ENCODE results near the gene CORO7. TPM values are rescaled to one million over a fixed set of nuclear protein-coding genes. Genes with fewer than 3 reads are reported as not detected.

CORO7 gene
- total RNA-seq, 1 donor from 2014 or later = 9.6 TPM

DNA sequence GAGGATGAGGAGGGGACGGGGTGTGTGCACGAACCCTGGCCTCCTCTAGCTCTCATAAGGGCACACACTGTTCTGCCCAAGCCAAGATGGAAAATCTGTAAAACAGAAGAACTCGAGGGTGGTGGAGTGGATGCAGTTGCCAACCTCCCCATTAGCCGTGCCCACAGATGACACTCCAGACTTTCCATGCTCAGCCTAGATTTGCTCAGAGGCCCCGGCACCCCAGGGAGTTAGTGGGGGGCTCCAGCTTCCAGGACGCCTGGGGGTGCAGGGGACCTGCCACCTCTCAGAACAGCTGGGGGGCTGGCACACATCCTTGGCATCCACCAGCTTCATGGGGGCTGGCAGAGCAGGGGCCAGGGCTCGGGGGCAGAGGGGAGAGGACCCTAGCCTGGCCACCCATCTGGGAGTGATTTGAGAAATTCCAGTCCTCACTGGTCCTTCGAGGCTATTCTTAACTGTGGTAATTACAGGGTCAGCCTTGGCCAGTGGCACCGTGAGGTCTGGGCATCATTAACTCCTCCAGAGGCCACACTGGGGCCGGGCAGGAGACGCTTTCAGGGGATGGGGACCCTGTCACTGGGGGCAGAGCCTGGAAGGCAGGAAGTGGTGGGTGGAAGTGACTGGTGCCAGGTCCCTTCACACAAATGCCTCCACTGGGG is 30.5 kb downstream of the CORO7 start:
- no peak for DNase-seq (ENCODE audit: low spot score)
- peak; percentile 2 for ATAC-seq

- DNase-seq (ENCODE audit: low spot score) = no peak
- ATAC-seq = peak; percentile 5
These were observed 31.2 kb downstream of the CORO7 start for GRCh38 chr16:4385066-4385788.

- DNase-seq (ENCODE audit: low spot score) (no peak), ATAC-seq (peak; percentile 3)
These were observed 31.9 kb downstream of the CORO7 start for GRCh38 chr16:4384509-4384942.

DNA sequence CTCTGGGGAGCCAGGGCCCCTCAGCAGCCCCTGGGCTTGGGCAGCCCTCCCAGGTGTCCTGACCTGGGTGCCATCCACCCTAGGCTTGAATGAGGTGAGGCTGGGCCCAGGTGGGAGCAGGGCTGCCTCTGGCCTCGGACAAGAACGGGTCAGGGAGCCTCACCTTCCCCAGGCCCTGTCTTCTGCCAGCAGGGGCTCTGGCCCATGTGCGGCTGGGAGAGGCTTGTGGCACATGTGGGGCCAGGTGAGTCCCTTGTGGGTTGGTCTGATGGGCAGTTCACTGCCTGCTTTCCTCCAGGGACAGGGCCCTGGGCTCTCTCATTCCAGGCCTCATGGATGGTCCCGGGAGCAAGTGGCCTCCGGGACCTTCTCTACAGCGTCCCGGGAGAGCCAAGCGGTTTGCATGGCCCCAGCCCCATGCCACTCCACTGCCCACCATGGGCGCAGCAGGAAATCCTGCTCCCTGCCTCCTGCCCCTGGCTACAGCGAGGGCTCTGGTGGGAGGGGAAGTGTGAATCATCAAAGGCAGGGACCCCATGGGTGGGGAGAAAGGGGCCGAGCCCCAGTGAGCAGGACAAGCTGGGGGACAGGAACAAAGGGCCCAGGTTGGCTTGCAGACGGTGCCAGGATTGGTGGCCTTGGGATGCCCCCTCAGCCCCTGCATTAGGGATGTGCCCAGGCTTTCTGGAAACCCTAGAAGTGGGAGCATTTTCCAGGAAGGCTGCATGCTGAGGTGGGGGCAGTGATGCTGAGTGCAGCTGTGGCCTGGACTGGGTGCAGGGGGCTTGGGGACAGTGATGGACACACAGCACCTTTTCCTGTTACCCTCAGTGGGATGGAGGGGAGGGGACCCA is 32.6 kb downstream of the CORO7 start:
- peak; percentile 1 for ATAC-seq

DNA sequence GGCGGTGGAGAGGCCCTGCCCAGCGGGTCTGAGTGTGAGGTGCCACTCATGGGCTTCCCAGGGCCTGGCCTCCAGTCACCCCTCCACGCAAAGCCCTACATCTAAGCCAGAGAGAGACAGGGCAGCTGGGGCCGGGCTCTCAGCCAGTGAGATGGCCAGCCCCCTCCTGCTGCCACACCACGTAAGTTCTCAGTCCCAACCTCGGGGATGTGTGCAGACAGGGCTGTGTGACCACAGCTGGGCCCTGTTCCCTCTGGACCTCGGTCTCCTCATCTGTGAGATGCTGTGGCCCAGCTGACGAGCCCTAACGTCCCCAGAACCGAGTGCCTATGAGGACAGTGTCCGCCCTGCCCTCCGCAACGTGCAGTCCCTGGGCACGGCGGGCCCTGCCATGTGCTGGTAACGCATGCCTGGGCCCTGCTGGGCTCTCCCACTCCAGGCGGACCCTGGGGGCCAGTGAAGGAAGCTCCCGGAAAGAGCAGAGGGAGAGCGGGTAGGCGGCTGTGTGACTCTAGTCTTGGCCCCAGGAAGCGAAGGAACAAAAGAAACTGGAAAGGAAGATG is 33.5 kb downstream of the CORO7 start:
- ATAC-seq (no peak), DNase-seq (ENCODE audit: low spot score) (no peak)

More for the DNA sequence above, 32.6 kb downstream of the CORO7 start:
- DNase-seq (ENCODE audit: low spot score) = no peak

DNA sequence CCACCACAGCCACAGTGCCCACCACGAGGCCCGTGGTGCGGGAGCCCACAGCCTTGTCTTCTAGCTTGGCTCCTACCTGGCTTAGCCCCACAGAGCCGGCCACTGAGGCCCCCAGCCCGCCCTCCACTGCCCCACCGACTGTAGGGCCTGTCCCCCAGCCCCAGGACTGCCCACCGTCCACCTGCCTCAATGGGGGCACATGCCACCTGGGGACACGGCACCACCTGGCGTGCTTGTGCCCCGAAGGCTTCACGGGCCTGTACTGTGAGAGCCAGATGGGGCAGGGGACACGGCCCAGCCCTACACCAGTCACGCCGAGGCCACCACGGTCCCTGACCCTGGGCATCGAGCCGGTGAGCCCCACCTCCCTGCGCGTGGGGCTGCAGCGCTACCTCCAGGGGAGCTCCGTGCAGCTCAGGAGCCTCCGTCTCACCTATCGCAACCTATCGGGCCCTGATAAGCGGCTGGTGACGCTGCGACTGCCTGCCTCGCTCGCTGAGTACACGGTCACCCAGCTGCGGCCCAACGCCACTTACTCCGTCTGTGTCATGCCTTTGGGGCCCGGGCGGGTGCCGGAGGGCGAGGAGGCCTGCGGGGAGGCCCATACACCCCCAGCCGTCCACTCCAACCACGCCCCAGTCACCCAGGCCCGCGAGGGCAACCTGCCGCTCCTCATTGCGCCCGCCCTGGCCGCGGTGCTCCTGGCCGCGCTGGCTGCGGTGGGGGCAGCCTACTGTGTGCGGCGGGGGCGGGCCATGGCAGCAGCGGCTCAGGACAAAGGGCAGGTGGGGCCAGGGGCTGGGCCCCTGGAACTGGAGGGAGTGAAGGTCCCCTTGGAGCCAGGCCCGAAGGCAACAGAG is 34.2 kb downstream of the CORO7 start:
- DNase-seq (ENCODE audit: low spot score) (no peak), ATAC-seq (no peak)

- peak; percentile 39 for ATAC-seq
- no peak for DNase-seq (ENCODE audit: low spot score)
These were observed 35.1 kb downstream of the CORO7 start for GRCh38 chr16:4381072-4381934.

GRCh38 chr16:4380119-4381063 is 36.0 kb downstream of the CORO7 start:
- ATAC-seq = no peak
- no peak for DNase-seq (ENCODE audit: low spot score)

GRCh38 chr16:4378999-4379690 is 37.3 kb downstream of the CORO7 start:
- ATAC-seq = no peak
- no peak for DNase-seq (ENCODE audit: low spot score)

DNA sequence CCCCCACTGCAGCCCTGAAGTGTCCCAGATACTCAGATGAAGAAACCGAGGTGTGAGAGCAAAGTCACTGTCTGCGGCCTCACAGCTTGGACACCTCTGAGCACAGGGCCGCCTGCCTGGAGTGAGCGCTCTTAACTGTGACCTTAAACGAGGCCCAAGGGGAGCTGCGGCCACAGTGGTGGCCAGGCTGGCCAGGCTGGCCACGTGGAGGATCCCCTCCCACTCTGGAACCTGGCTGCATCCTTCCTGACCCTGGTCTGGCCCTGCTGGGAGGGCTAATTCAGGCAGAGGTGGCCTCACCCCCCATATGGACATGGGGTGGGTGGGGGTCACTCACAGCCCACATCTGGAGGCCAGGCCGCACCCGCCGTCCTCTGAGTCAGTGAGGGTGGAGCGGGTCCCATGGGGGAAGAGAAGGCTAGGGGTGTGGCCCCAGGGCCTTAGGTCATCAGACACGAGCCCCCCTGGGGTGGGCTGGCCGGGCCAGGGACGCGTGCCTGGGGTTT is 38.2 kb downstream of the CORO7 start:
- ATAC-seq (no peak), DNase-seq (ENCODE audit: low spot score) (no peak)

GRCh38 chr16:4377573-4378154 is 38.7 kb downstream of the CORO7 start:
- DNase-seq (ENCODE audit: low spot score) = no peak
- ATAC-seq = no peak

GRCh38 chr16:4376893-4377572 is 39.4 kb downstream of the CORO7 start:
- no peak for ATAC-seq
- no peak for DNase-seq (ENCODE audit: low spot score)

DNA sequence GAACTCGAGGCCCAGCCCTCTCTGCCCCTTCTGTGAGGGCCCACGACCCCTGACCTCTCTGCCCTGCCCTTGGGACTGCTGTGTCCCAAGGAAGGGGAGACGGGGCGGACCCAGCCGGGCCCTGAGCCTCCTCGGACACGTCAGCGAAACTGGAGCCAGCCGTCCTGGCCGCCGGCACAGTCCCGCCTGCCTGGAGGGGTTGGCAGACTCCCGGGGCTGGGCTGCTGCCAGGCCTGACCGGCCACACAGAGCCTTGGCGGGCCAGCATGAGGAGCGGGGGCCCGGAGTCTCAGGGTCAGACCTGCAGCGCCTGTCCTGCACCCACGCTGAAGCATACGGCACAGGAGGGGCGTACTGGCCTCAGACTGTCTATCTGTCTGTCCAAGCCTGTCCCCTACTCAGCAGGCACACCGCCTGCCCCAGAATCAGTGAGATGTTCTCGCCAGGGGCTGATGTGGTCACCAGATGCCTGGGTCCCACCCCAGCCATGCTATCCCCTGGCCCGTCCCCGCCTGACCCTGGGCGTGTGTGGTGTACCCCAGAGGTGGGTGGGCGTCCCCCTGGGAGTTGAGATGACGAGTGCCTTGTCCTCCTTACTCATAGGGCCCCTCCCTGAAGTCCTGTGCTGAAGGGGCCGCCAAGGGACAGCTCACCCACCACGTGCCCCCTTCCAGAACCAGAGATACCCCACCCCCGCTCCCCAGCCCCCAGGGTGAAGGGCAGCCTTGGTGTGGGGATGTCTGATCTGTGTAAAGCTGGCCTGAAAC is 40.1 kb downstream of the CORO7 start:
- ATAC-seq (peak; percentile 47), DNase-seq (ENCODE audit: low spot score) (peak; percentile 97)

GRCh38 chr16:4375717-4376116 is 40.7 kb downstream of the CORO7 start:
- ATAC-seq = no peak
- DNase-seq (ENCODE audit: low spot score) = no peak

DNA sequence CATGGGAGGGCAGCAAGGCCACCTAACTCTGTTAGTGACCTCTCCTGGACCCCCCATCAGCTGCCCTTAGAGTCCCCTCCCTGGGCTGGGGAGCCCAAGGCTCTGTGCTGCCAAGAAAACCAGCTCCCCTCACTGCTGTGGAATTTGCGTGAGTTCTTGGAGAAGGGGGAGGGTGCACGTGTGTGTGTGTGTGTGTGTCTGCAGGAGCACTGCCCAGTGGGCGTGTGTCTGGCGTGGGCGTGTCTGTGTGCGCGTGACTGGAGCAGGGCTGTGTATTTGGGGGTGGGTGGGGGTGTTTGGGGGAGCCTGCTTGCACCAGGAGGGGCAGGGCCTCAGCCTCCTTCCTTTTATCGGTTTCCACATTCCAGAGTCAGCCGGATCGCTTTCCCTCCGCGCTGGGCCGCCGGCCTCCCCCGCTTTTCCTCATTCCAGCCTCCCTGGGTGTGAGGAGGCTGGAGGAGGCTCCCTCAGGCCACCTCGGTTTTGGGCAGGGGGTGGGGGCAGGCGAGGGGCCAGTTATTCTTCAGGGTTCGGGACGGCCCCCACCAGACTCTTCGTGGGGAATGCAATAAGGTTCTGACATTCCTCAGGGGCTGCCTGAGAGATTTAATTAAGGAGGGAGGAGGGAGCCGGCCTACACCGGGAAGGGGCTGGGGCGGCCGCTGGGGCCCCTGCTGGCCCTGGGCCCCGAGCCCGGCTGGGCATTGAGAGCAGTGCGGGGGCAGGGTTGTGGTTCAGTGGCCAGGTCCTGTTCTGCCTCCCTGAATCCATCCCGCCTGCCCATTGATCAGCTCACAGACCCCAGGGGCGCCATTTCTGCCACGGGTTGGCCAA is 42.3 kb downstream of the CORO7 start:
- DNase-seq (ENCODE audit: low spot score) (peak; percentile 78), ATAC-seq (peak; percentile 16)
